Measurements from ENCODE around the gene VIT.

DNA sequence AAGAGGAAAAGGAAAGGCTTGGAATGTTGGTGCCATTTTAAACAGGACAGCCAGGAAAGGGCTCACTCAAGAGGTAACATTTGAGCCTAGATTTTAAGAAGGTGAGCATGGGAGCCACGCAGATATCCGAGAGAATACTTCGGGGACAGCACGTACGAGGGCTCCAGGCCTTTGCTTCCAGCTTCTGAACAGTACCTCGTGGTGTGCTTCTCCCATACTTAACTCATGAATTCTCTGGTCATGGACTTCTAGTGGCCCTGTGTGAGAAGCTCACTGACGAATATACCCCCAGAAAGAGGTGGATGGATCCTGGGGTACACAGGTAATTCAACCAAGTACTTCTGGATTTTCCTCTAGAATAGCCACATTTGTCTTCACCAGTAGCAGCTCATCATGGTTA is 2.7 kb upstream of the VIT start:
- TF ChIP-seq, protein P1, sequence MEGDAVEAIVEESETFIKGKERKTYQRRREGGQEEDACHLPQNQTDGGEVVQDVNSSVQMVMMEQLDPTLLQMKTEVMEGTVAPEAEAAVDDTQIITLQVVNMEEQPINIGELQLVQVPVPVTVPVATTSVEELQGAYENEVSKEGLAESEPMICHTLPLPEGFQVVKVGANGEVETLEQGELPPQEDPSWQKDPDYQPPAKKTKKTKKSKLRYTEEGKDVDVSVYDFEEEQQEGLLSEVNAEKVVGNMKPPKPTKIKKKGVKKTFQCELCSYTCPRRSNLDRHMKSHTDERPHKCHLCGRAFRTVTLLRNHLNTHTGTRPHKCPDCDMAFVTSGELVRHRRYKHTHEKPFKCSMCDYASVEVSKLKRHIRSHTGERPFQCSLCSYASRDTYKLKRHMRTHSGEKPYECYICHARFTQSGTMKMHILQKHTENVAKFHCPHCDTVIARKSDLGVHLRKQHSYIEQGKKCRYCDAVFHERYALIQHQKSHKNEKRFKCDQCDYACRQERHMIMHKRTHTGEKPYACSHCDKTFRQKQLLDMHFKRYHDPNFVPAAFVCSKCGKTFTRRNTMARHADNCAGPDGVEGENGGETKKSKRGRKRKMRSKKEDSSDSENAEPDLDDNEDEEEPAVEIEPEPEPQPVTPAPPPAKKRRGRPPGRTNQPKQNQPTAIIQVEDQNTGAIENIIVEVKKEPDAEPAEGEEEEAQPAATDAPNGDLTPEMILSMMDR (conservative IDR thresholded peaks at IDR 0.05; ENCODE audit: low read length), result no peak
- TF ChIP-seq EZH2phosphoT487 (IDR thresholded peaks at IDR 0.05; ENCODE audit: borderline replicate concordance), result no peak

All from Loucy (cell line).